ENCODE measurements around the gene SPOCK2. TPM values are rescaled to one million over a fixed set of nuclear protein-coding genes. Genes with fewer than 3 reads are reported as not detected.
A peak's percentile ranks its signal among the peaks of the same experiment; 100 is the strongest.

Gene SPOCK2
- total and polyA plus RNA-seq, 10 of the 15 experiments (the other 5 are each of a cell fraction or from before 2014, with no cell fraction given): 0.02 to 1.5 (median 0.58) TPM

- Histone ChIP-seq H2AFZ (ENCODE audit: control insufficient read depth, low read depth, low read length) (peak overlapping the region; percentile 51; the same call in 1 of the 2 replicates), H3K9ac (ENCODE audit: control insufficient read depth, insufficient read depth, low read length) (no peak overlapping the region), H4K20me1 (ENCODE audit: control insufficient read depth, insufficient read depth) (no peaks in the 10 kb centered on the region), H3K27me3 (replicated peaks in 1 of 2; ENCODE audit: control insufficient read depth in 2 of 2, insufficient read depth in 2 of 2, low read length in 1 of 2) (peaks cover 15 to 16% of the 10 kb centered on the region in 2 experiments), H3K36me3 (ENCODE audit: control insufficient read depth in 2 of 2, insufficient read depth in 2 of 2, low read length in 1 of 2) (no peaks in the 10 kb centered on the region), H3K27ac (ENCODE audit: control insufficient read depth, insufficient read depth) (no peak overlapping the region), H3K79me2 (ENCODE audit: control insufficient read depth, insufficient read depth, low read length) (no peaks in the 10 kb centered on the region), H3K4me2 (ENCODE audit: control insufficient read depth, insufficient read depth) (peak overlapping the region; percentile 98), H3K9me3 (replicated peaks; ENCODE audit: control insufficient read depth, insufficient read depth, low read length) (no peaks in the 10 kb centered on the region), H3K4me1 (ENCODE audit: control insufficient read depth, insufficient read depth, low read length) (0 out of 2 replicates have a peak, but pooled peaks cover 10% of the 10 kb centered on the region), H3K4me3 (peak overlapping the region; percentile 61; the same call in 1 of the 2 replicates)
- WGBS (ENCODE audit: insufficient coverage, insufficient replicate concordance, low lambda C conversion rate, missing lambda C conversion rate): 43% methylated on average over 55 of the region's 61 CpGs
- no peak for DNase-seq (ENCODE audit: low read depth, low spot score)
- ChIA-PET RAD21 (ENCODE audit: unreplicated experiment) (interaction anchor here (1.3 kb wide), 1 partner anchor 38 kb away, joined by 3 read pairs; no protein-coding TSS in a partner anchor), SMC1A (ENCODE audit: uncharacterized antibody, unreplicated experiment) (interaction anchor here (0.5 to 1.2 kb wide), 2 partner anchors 29 to 98 kb away, joined by 3 to 4 read pairs; no protein-coding TSS in a partner anchor), POLR2A (interaction anchor here (0.5 to 1.0 kb wide), 2 partner anchors 21 to 134 kb away, joined by 3 read pairs; no protein-coding TSS in a partner anchor), CTCF (interaction anchor here (0.8 kb wide), 1 partner anchor 251 kb away, joined by 3 read pairs; no protein-coding TSS in a partner anchor)
- in situ Hi-C loops (cut with MboI): no loop called here
- intact Hi-C loops (cut with micrococcal nuclease; ENCODE audit: unreplicated experiment): no loop called here
- BruUV-seq (replicated peaks): no TSS peak
- no peak for FAIRE-seq
- no peak for ATAC-seq
- TF ChIP-seq ZBED1 (IDR thresholded peaks at IDR 0.05; ENCODE audit: borderline replicate concordance) (no peak), CEBPZ (IDR thresholded peaks at IDR 0.05; ENCODE audit: low read depth, low read length) (no peak), FOXM1 (IDR thresholded peaks at IDR 0.05; ENCODE audit: low read depth, low read length) (no peak), MXI1 (IDR thresholded peaks at IDR 0.05; ENCODE audit: low read depth, low read length) (no peak), IKZF2 (IDR thresholded peaks at IDR 0.05) (no peak), TBL1XR1 (IDR thresholded peaks at IDR 0.05; ENCODE audit: low read depth, low read length) (no peak), SKIL (IDR thresholded peaks at IDR 0.05; ENCODE audit: low read depth, poor library complexity, severe bottlenecking) (no peak), CEBPB (IDR thresholded peaks at IDR 0.05; ENCODE audit: borderline replicate concordance in 1 of 2, low read depth in 2 of 2, low read length in 2 of 2) (no peak), SRF (IDR thresholded peaks at IDR 0.05; ENCODE audit: low read depth in 2 of 2, low read length in 2 of 2) (no peak), ATF2 (IDR thresholded peaks at IDR 0.05; ENCODE audit: low read length) (no peak)
Measured at GRCh38 chr10:72086466-72087391, 1.6 kb downstream of the SPOCK2 start.

Data from GM12878 (cell line).